Measurements from ENCODE around the gene PRR15.

The PRR15 gene

DNA sequence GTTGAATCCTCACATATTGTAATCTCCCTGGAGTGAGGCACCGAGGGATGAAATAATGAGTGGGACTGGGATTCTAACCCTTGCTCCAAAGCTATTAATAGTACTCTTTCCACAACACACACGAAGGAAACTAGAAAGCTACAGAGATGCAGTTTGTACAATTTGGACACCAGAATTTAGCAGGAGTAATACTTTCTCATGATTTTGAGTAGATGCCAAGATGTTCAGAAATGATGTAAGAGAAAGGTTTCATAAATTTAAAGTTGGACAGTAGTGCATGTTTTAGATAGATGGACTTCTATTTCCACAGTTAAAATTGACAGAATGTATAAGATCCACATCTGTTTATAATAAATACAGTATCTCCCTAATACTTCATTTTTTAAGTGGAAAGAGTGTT is 46.5 kb downstream of the PRR15 start:
- in situ Hi-C loops (cut with MboI; ENCODE audit: low pct_unique_long_range_greater_than_20kb, low sequenced_read_pairs, unreplicated experiment) = no loop called here
- TF ChIP-seq, protein P1, sequence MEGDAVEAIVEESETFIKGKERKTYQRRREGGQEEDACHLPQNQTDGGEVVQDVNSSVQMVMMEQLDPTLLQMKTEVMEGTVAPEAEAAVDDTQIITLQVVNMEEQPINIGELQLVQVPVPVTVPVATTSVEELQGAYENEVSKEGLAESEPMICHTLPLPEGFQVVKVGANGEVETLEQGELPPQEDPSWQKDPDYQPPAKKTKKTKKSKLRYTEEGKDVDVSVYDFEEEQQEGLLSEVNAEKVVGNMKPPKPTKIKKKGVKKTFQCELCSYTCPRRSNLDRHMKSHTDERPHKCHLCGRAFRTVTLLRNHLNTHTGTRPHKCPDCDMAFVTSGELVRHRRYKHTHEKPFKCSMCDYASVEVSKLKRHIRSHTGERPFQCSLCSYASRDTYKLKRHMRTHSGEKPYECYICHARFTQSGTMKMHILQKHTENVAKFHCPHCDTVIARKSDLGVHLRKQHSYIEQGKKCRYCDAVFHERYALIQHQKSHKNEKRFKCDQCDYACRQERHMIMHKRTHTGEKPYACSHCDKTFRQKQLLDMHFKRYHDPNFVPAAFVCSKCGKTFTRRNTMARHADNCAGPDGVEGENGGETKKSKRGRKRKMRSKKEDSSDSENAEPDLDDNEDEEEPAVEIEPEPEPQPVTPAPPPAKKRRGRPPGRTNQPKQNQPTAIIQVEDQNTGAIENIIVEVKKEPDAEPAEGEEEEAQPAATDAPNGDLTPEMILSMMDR (IDR thresholded peaks at IDR 0.05; ENCODE audit: extremely low read depth, insufficient read depth, missing control alignments) = no peak
- no peak for DNase-seq (ENCODE audit: low spot score)

DNA sequence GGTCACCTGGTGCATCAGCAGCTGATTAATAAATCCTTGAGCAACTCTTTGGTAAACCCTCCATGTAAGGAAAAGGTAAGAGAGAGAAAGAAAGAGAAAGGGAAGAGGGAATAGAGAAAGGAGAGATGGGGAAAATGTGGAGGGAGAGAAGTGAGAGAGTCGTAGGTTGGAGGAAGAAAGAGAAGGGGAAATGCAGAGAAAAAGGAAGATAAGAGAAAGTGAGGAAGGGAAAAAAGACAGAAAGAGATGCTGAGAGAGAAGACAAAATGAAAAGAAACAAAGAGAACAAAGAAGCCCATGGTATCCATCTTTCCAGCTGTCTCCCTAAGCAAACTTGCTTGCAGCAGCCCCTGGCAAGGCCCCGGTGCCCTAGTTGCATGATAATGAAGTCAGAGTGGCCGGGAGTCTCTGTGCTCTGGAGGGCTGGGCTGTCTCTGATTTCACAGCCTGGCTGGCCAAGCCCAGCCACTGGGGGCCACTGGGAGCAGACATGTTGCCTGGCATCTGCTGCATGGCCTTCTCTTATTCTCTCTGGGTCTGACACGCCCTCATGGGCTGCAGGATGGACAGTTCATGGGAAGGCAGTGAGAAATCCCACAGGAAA is 48.4 kb downstream of the PRR15 start:
- TF ChIP-seq, protein P1 (IDR thresholded peaks at IDR 0.05; ENCODE audit: extremely low read depth, insufficient read depth, missing control alignments) = no peak
- no peak for DNase-seq (ENCODE audit: low spot score)
- in situ Hi-C loops (cut with MboI; ENCODE audit: low pct_unique_long_range_greater_than_20kb, low sequenced_read_pairs, unreplicated experiment) = no loop called here

DNA sequence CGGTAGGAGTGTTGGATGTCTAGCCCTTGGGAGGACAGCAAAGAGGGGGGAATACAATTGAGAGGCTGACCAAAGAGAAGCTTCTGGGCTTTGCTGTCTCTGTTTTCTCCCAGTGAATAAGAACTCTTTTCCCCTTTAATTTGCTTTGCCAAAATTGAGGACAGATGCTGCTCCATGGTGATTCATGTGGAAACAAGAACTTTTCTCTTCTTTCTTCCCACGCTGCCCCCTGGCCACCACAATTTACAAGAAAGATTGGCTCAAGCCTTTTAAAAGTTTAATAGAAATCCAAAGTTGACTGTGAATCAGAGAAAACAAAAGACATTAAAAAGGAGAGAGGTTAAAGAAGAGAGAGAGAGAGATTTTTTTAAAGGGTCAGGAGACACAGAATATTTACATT is 49.0 kb downstream of the PRR15 start:
- TF ChIP-seq, protein P1 (IDR thresholded peaks at IDR 0.05; ENCODE audit: extremely low read depth, insufficient read depth, missing control alignments) = no peak
- in situ Hi-C loops (cut with MboI; ENCODE audit: low pct_unique_long_range_greater_than_20kb, low sequenced_read_pairs, unreplicated experiment) = no loop called here
- DNase-seq (ENCODE audit: low spot score) = no peak

DNA sequence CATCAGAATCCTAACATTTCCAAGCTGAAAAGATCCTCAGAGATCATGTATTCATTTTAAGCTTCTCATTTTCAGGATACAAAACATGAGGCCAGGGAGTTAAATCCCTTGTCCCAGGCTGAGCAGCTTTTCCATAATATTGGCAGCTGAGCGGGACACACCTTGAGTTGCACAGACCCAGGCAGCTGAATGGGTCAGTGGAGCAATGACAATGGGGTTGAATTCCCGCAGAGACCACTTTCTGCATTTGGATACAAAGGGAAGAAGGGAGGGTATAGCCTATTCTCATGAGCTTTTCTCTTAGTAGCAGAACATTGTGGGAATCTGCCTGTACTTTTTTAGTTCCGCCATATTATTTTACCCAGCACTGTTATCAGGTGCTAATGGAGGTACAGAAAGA is 49.5 kb downstream of the PRR15 start:
- in situ Hi-C loops (cut with MboI; ENCODE audit: low pct_unique_long_range_greater_than_20kb, low sequenced_read_pairs, unreplicated experiment) = no loop called here
- TF ChIP-seq, protein P1 (IDR thresholded peaks at IDR 0.05; ENCODE audit: extremely low read depth, insufficient read depth, missing control alignments) = no peak
- no peak for DNase-seq (ENCODE audit: low spot score)

DNA sequence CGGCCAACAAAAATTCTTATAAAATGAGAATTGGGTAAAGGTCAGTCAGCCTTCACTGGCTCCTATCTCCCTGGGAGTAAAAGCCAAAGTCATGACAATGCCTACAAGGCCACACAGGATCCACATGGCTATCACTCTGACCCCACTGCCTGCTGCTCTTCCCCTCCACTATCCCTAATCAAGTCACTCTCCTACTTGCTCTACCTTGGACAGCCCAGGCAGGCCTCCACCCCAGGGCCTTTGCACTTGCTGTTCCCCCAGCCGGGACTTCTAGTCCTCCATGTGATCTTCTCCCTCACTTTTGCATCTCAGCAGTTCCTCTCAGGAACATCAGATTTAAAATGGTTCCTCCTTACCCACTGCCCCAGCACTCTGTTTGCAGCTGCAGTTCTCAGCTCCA is 50.6 kb downstream of the PRR15 start:
- in situ Hi-C loops (cut with MboI; ENCODE audit: low pct_unique_long_range_greater_than_20kb, low sequenced_read_pairs, unreplicated experiment) = no loop called here
- no peak for DNase-seq (ENCODE audit: low spot score)
- TF ChIP-seq, protein P1 (IDR thresholded peaks at IDR 0.05; ENCODE audit: extremely low read depth, insufficient read depth, missing control alignments) = no peak

Data from GM13977 (cell line).